Neural cell (in vitro differentiated cells): Measurements from ENCODE around the gene CRYBB1. TPM values are rescaled to one million over a fixed set of nuclear protein-coding genes. Genes with fewer than 3 reads are reported as not detected.

ENCODE experiments used
- H2AFZ ChIP-seq: fragments of 200-600, 300-800 bp; sonication (generic), shearing (Covaris generic); 2 replicates; pipeline ENCODE4 v1.6.0; 2014; ENCODE audit warnings: low read depth, mild to moderate bottlenecking, antibody characterized with exemption, low read length, moderate library complexity
- H3F3A ChIP-seq: fragments of 200-600 bp; shearing (Covaris generic); 2 replicates; pipeline ENCODE4 v1.6.1; 2016; ENCODE audit warnings: mild to moderate bottlenecking, moderate library complexity, mixed read lengths, antibody characterized with exemption, low read length; ENCODE audit not compliant: insufficient read depth, poor library complexity, severe bottlenecking
- H3K27ac ChIP-seq: fragments of 200-600, 300-800 bp; sonication (generic), shearing (Covaris generic); 2 replicates; pipeline ENCODE4 v1.5.1; 2014; ENCODE audit warnings: mild to moderate bottlenecking, low read length, moderate library complexity
- H3K27me3 ChIP-seq: fragments of 300-800, 200-600 bp; sonication (generic), shearing (Covaris generic); 2 replicates; pipeline ENCODE4 v1.6.0; 2014; ENCODE audit warnings: mild to moderate bottlenecking, low read depth, low read length, moderate library complexity; ENCODE audit not compliant: insufficient read depth
- H3K36me3 ChIP-seq: fragments of 300-800, 200-600 bp; sonication (generic), shearing (Covaris generic); 2 replicates; pipeline ENCODE4 v1.5.1; 2014; ENCODE audit warnings: mild to moderate bottlenecking, antibody characterized with exemption, low read length, moderate library complexity; ENCODE audit not compliant: insufficient read depth
- H3K4me2 ChIP-seq: fragments of 300-800, 200-600 bp; sonication (generic), shearing (Covaris generic); 2 replicates; pipeline ENCODE4 v1.6.0; 2014; ENCODE audit warnings: mild to moderate bottlenecking, low read length
- H3K4me3 ChIP-seq: fragments of 300-800, 200-600 bp; sonication (generic), shearing (Covaris generic); 2 replicates; pipeline ENCODE4 v1.5.1; 2014; ENCODE audit warnings: mild to moderate bottlenecking, low read length, moderate library complexity
- H3K79me2 ChIP-seq: fragments of 200-600 bp; shearing (Covaris generic); replicated peaks from 2 replicates; pipeline ENCODE4 v1.6.0; 2014; ENCODE audit warnings: mild to moderate bottlenecking, low read length, moderate library complexity; ENCODE audit not compliant: insufficient read depth
- H3K9ac ChIP-seq: fragments of 300-800, 200-600 bp; sonication (generic), shearing (Covaris generic); 2 replicates; pipeline ENCODE4 v1.6.1; 2016; ENCODE audit warnings: mild to moderate bottlenecking, low read length, mixed read lengths
- H3K9me2 ChIP-seq: fragments of 200-600 bp; shearing (Covaris generic); 2 replicates; pipeline ENCODE4 v1.6.1; 2016; ENCODE audit warnings: mild to moderate bottlenecking, low read length, mixed read lengths; ENCODE audit not compliant: insufficient read depth
- H3K9me3 ChIP-seq: fragments of 200-600, 300-800 bp; sonication (generic), shearing (Covaris generic); 2 replicates; pipeline ENCODE4 v1.6.1; 2016; ENCODE audit warnings: mild to moderate bottlenecking, mixed run types, low read length, moderate library complexity, mixed read lengths
- H4K20me1 ChIP-seq: fragments of 200-600 bp; shearing (Covaris generic); 2 replicates; pipeline ENCODE4 v1.6.1; 2016; ENCODE audit warnings: mild to moderate bottlenecking, mixed run types; ENCODE audit not compliant: insufficient read depth
- CTCF ChIP-seq: fragments of 450-650 bp; IDR thresholded peaks from 2 replicates; pipeline ENCODE4 v1.5.1; 2014; ENCODE audit warnings: antibody characterized with exemption, mild to moderate bottlenecking, moderate library complexity; ENCODE audit not compliant: poor library complexity, severe bottlenecking
- EP300 ChIP-seq: fragments of 450-650 bp; conservative IDR thresholded peaks from 2 replicates; pipeline ENCODE4 v1.6.1; 2014; ENCODE audit warnings: antibody characterized with exemption, mild to moderate bottlenecking, moderate library complexity; ENCODE audit not compliant: poor library complexity, severe bottlenecking
- EZH2 ChIP-seq: fragments of 200-600, 300-800 bp; shearing (Covaris generic), sonication (generic); IDR thresholded peaks from 2 replicates; pipeline ENCODE4 v1.6.1; 2014; ENCODE audit warnings: antibody characterized with exemption, low read length, borderline replicate concordance, mild to moderate bottlenecking; ENCODE audit not compliant: insufficient read depth, poor library complexity, severe bottlenecking
- MXI1 ChIP-seq: fragments of 450-650 bp; conservative IDR thresholded peaks from 2 replicates; pipeline ENCODE4 v1.6.1; 2014; ENCODE audit warnings: antibody characterized with exemption, mild to moderate bottlenecking; ENCODE audit not compliant: poor library complexity, severe bottlenecking
- POLR2AphosphoS5 ChIP-seq: IDR thresholded peaks from 2 replicates; pipeline ENCODE4 v1.6.1; 2012
- RAD21 ChIP-seq: fragments of 450-650 bp; conservative IDR thresholded peaks from 2 replicates; pipeline ENCODE4 v1.6.1; 2014; ENCODE audit warnings: antibody characterized with exemption, mild to moderate bottlenecking, moderate library complexity
- REST ChIP-seq: IDR thresholded peaks from 2 replicates; pipeline ENCODE4 v1.6.1; 2012; ENCODE audit warnings: borderline replicate concordance
- SMC3 ChIP-seq: fragments of 450-650 bp; conservative IDR thresholded peaks from 2 replicates; pipeline ENCODE4 v1.6.1; 2014; ENCODE audit warnings: antibody characterized with exemption, mild to moderate bottlenecking, moderate library complexity; ENCODE audit not compliant: poor library complexity
- TAF1 ChIP-seq: IDR thresholded peaks from 2 replicates; pipeline ENCODE4 v1.6.1; 2012; ENCODE audit warnings: low read depth
- polyA plus RNA-seq: library from polyadenylated mRNA; depleted of rRNA; stranded (reverse); fragments of >200 nt; gene quantifications from 2 replicates; pipeline ENCODE4 v1.2.3, GENCODE V29; 2014

The CRYBB1 gene
- polyA plus RNA-seq, 1 donor from 2014 or later, result not detected

DNA sequence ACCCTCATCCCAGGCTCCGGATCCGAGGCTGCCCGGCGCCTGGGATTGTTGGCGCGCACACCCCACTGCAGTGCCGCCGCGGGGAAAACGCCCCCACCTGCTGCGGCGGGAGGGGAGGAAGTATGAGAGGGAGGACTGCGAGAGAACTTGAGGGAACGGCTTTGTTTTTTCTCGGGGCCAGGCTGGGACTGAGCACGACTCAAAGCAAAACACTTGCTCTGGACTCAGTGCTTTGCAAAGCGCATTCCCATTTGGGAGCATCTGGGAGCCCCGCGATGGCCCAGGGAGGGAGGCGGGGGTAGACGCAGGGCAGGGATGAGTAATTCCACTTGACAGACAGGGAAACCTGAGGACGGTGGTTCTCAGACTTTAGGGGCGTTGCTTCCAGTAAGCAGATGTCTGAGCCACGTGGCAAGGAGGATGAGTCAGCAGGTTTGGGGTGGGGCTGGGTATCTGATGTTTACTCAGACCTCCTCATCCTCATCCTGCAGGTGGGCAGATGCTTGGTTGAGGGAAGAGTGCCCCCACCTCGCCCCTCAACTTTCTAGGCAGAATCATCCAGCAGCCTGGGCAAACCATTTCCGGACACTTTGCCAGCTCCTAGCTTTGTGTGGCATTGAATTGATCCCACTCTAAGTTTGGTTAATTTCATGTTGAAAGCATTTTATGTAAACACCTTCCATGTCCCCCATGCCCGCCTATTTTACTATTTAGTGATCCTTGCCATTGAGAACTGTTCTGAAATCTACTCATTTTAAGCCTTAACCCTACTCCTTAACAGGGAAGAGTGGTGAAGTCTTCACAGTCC, 41.0 kb upstream of the CRYBB1 start:
- H3K36me3 ChIP-seq, result no peaks in the 10 kb centered on the region
- peak overlapping the region; percentile 19 for H2AFZ ChIP-seq
- H3K27ac ChIP-seq, result peak overlapping the region; percentile 94
- H3K27me3 ChIP-seq, result no peaks in the 10 kb centered on the region
- peaks cover 26% of the 10 kb centered on the region for H4K20me1 ChIP-seq
- no peaks in the 10 kb centered on the region for H3K9me3 ChIP-seq
- TF ChIP-seq POLR2AphosphoS5 (peak; percentile 56), TAF1 (no peak), RAD21 (no peak), EZH2 (no peak), MXI1 (peak; percentile 90), CTCF (no peak), REST (peak; percentile 45), EP300 (no peak), SMC3 (peak; percentile 27)
- peak overlapping the region; percentile 100 for H3K9ac ChIP-seq
- H3K79me2 ChIP-seq, result peaks cover 69% of the 10 kb centered on the region
- H3K4me2 ChIP-seq, result peak overlapping the region; percentile 87
- H3K4me3 ChIP-seq, result peak overlapping the region; percentile 98
- H3K9me2 ChIP-seq, result no peaks in the 10 kb centered on the region
- peaks cover 4% of the 10 kb centered on the region for H3F3A ChIP-seq

- Histone ChIP-seq H3K9me2 (no peaks in the 10 kb centered on the region), H3K79me2 (peaks cover 64% of the 10 kb centered on the region), H3K4me2 (peak overlapping the region; percentile 87), H3K36me3 (no peaks in the 10 kb centered on the region), H4K20me1 (peaks cover 26% of the 10 kb centered on the region), H3K27ac (peak overlapping the region; percentile 94), H3K4me3 (peak overlapping the region; percentile 98), H3K9ac (peak overlapping the region; percentile 100), H3K9me3 (no peaks in the 10 kb centered on the region), H2AFZ (peak overlapping the region; percentile 19), H3K27me3 (no peaks in the 10 kb centered on the region), H3F3A (peaks cover 4% of the 10 kb centered on the region)
- TF ChIP-seq REST, result no peak
- no peak for TF ChIP-seq SMC3
- TF ChIP-seq MXI1, result no peak
- TF ChIP-seq POLR2AphosphoS5, result no peak
- TF ChIP-seq RAD21, result no peak
- TF ChIP-seq CTCF, result no peak
- TF ChIP-seq EZH2, result no peak
- no peak for TF ChIP-seq EP300
- TF ChIP-seq TAF1, result no peak
These were observed 40.3 kb upstream of the CRYBB1 start for GRCh38 chr22:26658161-26658560.
